Forelimb muscle (tissue), 1 donor: ENCODE measurements around the gene GPR148. TPM values are rescaled to one million over a fixed set of nuclear protein-coding genes. Genes with fewer than 3 reads are reported as not detected.
"Not testable (repeated sequence)": the region's sequence is repeated elsewhere in the genome, so short reads cannot be mapped to it uniquely, and the experiment has no call there.

ENCODE experiments used
- DNase-seq: peaks from one replicate; pipeline ENCODE4 v3.0.0-alpha.2; 2013; ENCODE audit warnings: low read depth
- polyA plus RNA-seq: library from polyadenylated mRNA; unstranded; fragments of 120-200 nt; gene quantifications from one replicate; pipeline ENCODE4 v1.2.1, GENCODE V29; 2013; ENCODE audit not compliant: insufficient read length

Gene GPR148, protein sequence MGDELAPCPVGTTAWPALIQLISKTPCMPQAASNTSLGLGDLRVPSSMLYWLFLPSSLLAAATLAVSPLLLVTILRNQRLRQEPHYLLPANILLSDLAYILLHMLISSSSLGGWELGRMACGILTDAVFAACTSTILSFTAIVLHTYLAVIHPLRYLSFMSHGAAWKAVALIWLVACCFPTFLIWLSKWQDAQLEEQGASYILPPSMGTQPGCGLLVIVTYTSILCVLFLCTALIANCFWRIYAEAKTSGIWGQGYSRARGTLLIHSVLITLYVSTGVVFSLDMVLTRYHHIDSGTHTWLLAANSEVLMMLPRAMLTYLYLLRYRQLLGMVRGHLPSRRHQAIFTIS
- polyA plus RNA-seq, result not detected

DNA sequence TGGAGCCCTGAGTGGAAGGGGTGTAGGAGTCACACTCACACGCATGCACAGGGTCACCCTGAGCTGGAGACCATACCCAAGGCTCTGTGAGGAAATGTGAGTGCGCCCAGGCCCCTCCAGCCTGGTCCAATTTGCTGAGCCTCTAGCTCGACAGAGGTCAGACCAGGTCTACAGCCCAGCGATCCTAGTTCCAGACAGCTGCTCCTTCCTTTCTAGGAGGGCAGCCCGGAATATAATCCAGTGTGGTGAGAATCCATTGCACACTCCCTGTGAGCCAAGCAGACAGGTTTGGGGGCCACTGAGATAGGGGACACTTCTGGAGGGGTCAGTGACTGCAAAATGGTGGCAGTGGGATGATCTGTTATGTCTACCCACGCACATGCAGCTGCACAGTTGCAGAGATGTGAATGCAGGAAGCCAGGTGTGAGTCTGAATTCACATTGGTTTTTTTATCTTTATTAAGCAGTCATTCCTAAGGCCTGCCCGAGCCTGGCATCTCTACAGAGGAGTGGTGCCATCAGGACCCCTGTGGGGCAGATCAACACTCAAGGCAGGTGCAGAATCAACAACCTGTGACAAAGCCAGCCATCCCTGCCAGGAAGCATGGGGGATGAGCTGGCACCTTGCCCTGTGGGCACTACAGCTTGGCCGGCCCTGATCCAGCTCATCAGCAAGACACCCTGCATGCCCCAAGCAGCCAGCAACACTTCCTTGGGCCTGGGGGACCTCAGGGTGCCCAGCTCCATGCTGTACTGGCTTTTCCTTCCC is at the start of gene GPR148:
TSS of gene GPR148 (plus strand) at position 522 of the 768 bp plus-strand sequence. CDS start at position 604, 82 bp downstream.
- DNase-seq, result no peak

DNA sequence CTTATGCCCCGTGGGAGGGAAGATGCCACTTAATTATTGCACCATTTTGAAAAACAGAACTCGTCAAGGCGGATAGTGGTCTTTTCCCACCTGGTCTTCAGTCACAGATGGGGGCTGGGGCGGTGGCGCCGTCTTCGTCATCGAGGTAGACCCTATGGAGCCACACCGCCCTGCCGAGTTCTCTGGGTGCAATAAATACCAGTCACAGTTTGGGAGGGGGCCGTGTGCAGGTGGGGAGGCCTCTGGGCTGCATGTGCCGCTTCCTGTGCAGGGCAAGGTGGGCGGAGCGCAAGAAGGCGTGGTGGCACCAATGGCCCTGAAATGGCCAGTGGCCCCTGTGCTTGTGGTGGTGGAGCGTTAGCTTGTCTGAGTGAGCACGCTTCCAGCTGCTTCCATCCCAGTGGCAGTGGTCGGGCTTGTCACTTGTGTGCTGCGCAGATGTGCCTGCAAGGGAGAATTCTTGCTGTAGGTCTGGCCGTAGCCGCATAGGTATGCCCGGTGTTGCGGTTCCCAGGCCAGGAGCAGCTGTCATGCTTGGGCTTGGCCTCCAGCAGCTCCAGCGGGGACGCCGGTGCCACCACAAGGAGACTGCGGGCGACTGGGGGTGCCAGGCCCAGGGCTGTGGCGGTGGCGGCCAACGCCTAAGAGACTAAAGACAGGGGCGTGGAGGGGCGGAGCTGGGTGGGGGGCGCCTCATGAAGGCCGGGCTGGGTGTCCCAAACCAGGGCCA is 36.7 kb upstream of the GPR148 start:
- not testable (repeated sequence) for DNase-seq

DNA sequence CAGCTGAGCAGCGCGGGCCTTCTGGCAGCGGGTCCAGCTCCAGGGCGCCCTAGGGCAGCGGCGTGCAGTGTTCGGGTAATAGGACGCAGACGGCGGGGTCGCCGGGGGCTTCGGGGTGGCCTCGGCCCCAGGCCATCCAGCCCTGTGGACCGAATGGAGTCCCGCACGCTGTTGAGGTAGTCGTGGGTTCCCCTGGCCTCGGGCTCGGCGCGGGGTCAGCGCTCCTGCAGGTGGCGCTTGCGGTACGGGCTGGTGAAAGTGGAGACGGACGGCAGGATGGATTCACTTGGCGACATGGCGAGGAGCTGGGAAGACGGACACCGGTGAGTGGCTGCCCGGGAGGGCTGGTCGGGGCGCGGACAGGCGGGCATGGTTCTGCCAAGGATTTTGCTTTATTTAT is 35.4 kb upstream of the GPR148 start:
- not testable (repeated sequence) for DNase-seq

DNA sequence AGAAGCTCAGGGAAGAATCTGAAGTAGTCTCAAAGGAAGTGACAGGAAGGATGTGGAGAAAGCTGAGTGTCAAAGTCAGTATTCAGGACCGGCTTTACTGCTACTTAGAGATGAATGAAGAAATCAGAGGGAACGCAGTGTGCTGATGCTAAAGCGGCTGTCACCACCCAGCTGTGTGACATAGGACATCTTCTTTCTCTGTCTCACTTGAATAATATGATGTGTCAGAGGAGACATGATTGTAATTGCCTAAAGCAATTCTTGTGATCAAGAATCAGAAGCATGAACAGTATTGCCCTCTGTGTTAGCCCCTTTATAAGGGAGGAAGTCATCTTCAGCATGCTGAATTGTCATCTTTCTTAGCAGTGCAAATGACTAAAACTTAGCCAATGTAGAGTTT is 25.6 kb upstream of the GPR148 start:
- DNase-seq, result not testable (repeated sequence)

DNA sequence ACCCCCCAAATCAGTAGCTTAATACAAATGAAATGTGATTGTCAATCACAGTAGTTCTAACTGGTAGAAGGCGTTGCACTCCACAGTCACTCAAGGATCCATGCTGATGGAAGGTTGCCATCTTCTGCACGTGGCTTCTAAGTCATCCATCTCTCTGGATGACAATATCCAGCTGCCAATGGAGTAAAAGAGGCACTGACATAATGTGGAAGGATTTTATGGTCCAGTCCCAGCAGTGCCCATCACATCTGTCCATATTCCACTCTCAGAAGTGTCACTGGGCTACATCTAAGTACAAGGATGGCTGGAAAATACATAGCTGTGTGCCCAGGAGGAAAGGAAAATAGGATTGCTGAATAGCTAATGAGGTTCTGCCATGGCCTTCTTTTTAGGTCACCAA is 14.1 kb upstream of the GPR148 start:
- not testable (repeated sequence) for DNase-seq

DNA sequence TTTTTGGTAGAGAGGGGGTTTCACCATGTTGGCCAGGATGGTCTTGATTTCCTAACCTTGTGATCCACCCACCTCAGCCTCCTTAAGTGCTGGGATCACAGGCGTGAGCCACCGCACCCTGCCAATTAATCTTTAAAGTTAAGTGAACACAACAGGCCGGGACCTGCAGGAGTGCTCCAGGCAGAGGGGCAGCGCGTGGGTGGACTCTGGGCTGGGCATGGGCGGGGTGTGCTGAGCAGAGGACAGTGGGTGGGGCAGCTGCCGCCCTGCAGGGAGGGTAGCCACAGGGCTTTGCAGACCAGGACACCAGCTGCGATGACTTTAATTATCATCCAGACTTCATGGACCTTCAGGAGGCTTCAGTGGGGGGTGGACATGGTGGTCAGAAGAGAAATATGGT is 8.8 kb upstream of the GPR148 start:
- DNase-seq, result no peak

DNA sequence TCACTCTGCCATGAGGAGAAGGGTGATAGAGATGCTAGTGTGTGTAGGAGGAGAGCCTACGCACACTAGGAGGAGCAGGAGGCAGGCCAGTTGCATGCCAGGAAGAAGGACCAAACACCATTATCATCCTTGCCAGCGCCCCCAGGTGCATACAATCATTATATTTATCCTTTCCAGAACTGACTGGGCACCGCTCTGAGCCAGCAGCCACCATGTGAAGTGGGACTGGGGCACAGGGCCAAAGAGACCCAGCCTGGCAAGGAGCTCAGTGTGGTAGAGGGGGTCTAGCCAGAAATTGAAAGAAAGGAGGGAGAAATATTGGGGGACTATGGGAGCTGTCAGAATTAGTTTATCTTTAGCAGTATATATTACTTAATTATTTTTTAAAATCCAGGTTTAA is 8.3 kb upstream of the GPR148 start:
- DNase-seq, result no peak

DNA sequence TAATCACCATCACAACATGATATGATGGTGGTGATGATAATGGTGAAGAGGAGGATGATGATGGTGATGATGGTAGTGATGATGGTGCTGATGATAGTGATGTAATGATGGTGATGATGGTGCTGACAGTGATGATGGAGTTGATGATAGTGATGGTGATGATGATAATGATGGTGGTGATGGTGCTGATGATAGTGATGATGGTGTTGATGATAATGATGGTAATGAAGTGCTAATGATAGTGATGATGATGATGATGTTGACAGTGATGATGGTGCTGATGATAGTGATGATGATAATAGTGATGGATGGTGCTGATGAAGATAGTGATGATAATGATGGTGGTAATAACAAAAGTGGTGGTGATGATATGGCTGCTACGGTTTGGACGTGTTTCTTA is 4.4 kb upstream of the GPR148 start:
- no peak for DNase-seq

DNA sequence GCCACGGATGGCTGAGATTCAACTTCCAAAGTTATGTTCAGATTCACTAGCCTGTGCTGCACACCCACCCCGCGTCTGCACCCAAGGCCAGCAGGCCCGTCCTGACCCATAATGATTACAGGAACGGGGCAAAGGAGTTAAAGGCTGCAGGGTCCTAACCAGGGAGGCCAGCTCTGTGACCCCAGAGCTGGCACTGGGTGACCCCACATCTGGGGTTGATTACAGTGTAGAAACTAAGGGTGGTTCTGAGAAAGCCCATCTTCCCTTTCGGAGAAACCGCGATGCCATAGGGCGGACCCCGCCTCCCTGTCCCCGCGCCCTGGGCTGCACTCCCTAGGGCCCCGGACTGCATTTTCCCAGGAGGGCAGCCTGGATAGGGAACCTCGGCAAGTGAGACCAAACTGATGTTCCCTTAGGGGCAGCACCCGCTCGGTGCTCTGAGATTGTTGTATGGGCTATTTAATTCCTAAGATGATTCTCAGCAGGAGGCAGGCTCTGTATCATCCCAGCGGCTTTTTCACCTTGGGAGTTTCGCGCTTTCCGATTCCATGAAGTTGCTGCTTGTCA is 2.2 kb upstream of the GPR148 start:
- DNase-seq, result no peak

DNA sequence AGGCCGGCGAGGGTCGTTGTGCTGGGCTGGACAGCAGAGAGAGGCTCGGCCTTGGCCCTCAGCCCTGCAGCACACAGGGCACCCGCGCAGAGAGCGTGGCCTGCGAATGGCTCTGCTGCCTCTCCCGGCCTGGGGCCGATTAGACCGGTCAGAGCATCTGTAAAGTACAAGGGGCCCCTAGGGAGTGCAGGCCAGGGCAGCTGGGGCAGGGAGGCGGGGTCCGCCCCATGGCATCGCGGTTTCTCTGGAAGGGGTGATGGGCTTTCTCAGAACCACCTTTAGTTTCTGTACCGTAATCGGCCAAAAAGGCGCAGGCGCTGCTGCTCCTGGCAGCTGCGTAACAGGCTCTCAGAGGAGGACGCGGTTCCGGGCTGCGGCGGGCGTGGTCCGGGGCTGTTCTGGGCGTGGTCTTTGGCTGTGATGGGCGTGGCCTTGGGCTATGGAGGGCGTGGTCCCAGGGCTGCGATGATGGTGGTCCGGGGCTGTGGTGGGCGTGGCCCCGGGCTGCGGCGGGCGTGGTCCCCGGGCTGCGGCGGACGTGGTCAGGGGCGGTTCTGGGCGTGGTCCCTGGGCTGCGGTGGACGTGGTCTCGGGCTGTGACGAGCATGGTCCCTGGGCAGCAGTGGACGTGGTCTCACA is 1.5 kb upstream of the GPR148 start:
- DNase-seq, result no peak

DNA sequence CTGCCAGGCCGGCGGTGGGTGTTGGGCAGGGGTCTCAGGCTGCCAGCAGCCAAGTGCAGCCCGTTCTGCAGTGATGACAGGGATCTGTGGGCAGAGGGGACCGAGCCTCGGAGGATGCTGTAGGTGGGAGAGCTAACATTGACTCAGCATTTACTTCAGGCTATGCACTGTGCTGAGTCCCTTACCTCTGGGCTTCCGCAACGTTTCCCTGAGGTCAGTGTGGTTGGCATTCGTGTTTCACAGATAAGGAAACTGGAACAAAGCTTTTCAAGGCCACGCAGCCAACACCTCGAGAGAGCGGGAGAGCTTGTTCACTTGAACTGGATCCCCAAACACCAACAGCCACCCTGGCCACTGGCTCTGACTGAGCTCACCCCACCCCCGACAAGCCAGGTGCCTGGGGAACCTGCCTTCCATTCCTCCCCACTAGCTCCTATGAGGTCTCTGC is 839 bp upstream of the GPR148 start:
- DNase-seq, result no peak

DNA sequence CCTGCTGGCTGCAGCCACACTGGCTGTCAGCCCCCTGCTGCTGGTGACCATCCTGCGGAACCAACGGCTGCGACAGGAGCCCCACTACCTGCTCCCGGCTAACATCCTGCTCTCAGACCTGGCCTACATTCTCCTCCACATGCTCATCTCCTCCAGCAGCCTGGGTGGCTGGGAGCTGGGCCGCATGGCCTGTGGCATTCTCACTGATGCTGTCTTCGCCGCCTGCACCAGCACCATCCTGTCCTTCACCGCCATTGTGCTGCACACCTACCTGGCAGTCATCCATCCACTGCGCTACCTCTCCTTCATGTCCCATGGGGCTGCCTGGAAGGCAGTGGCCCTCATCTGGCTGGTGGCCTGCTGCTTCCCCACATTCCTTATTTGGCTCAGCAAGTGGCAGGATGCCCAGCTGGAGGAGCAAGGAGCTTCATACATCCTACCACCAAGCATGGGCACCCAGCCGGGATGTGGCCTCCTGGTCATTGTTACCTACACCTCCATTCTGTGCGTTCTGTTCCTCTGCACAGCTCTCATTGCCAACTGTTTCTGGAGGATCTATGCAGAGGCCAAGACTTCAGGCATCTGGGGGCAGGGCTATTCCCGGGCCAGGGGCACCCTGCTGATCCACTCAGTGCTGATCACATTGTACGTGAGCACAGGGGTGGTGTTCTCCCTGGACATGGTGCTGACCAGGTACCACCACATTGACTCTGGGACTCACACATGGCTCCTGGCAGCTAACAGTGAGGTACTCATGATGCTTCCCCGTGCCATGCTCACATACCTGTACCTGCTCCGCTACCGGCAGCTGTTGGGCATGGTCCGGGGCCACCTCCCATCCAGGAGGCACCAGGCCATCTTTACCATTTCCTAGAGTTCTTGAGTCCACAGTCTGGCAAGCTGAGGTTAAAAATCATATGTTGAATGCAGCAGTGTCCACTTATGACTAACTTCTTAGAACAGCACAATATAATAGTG is 741 bp downstream of the GPR148 start:
- DNase-seq, result no peak

DNA sequence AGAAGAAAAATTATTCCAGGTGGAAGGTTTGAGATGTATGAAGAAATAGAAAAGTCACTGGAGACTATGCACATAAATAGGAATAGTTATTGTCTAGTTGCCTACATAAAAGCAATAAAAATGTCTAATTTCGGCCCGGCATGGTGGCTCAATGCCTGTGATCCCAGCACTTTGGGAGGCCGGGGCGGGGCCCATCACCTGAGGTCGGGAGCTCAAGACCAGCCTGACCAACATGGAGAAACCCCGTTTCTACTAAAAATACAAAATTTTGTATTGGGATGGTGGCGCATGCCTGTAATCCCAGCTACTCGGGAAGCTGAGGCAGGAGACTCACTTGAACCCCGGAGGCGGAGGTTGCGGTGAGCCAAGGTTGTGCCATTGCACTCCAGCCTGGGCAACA is 3.4 kb downstream of the GPR148 start:
- DNase-seq, result not testable (repeated sequence)

DNA sequence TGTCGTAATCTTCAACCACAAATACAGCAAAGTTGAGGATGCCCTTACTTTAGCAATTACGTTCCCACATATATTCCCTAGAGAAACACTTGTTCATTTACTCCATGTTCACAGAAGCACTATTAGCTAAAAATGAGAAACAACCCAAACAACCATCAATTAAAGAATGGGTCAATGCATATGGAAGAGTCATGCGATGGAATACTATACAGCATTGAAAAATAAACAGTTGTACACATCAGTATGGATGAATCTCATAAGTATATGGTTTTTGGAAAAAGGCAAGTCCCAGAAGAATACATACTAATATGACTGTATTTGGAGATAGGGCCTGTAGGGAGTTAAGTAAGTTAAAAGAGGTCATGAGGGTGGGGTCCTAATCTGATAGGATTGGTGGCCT is 6.3 kb downstream of the GPR148 start:
- DNase-seq, result no peak

DNA sequence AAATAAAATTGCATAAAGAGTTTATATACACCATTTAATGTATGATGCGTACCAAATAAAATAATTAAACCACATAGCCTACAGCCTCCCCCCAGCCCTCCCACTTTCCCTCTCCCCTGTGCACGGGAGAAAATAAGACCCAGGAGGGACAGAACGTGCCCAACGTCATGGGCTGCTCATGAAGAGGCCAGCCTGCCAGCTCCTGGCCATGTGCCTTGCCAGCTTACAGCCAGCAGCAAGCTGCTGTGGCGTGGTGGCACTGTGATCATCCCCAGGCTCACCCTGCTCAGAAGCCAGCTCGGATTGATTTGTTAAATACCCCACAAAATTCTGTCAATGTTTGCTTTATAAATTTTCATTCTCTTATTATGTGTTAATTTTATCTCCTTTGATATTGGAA is 7.6 kb downstream of the GPR148 start:
- DNase-seq, result no peak

DNA sequence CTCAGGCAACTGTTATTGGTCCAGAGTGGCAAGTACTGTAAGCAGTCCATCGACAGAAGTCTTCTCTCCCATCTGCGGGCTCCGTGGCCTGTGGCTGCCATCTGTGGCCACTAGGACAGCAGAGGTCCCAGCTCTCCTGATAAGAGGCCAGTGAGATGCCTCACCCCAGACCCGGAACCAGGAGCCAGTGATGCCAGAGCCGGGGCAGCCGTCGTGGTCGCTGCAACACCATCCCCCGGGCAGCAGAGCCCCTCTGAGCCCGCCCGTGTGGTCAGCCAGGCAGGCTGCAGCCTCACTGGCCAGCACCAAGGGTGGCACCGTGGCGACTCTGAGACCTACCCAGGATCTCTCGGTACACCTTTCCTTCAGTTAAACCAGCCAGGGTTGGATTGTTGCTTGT is 8.7 kb downstream of the GPR148 start:
- no peak for DNase-seq

DNA sequence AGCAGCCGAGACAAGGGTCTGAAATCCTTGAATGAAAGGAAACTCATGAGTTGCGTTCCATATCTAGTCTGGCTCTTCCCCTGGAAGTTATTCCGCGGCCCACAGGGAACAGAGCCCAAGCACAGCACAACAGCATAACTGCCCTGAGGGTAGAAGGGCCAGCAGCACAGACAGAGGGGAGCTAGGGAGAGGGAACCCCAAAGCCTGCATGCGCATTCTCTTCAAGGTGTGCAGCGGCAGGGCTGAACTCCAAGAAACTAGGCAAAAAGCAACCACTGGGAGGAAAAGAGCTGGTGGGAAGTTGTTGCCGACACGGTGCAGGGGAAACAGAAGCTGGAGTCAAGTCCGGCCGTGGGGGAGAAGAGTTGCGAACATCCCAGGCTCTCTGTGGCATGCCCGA is 11.8 kb downstream of the GPR148 start:
- DNase-seq, result no peak

DNA sequence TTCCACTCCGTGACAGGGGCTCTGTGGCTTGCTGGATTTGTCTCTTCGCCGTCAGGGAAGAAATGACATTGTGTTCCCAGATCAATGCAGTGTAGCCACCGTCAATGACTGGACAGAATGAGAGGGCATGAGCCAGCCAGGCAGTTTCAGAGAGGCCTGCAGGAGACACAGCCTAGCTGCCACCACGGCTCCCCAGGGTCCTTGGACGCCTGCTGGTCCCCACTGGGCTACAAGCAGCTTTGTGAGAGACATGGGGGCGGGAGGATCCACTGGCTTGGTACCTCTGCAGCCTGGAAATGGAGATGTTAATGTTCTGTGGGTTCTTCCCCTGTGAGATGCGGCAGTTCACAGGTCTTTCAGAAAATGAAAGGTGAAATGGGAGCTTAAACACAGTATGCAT is 14.4 kb downstream of the GPR148 start:
- DNase-seq, result no peak

DNA sequence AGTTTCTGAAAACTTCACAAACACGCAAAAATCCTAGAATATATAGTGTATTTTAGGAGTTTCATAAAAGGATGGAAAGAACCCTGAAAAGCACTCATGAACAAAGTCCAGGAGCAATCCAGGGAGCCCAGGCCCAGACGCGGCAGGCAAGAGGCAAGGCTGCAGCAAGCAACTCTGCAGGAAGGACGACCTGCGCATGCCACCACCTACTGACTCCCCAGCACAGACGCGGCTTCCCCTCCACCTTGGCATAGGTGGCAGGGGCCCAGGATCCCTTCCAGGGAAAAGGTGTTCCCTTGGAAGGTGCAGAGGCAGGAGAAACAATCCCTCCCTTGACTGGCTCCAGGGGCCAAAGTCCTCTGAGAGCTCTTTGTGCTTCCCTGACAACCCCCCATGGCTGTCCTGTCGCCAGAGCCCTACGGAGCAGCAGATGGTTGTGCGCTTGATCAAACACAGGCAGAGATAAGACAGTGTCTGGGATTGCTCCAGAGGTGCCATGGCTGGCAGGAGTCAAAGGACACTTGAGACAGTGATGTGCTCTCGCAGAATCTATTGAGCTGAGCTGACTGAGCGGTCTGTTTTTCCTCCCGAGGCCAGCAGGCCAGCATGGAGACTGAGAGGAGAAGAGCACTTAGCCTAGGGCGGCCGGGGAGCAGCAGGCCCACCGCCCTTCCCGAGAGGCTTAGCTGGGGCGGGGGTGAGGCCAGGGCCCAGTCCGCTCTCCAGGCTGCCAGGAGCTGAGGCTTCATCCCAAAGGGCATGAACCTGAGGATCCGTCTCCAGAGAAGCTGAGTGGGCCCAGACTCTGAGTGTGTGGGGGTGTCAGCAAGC is 15.6 kb downstream of the GPR148 start:
- DNase-seq, result no peak
